Neural progenitor cell (in vitro differentiated cells): ENCODE results near the gene RAMP1. TPM values are rescaled to one million over a fixed set of nuclear protein-coding genes. Genes with fewer than 3 reads are reported as not detected.

Source experiments
- DNase-seq: peaks from one replicate; pipeline ENCODE4 v3.0.0-alpha.2; 2016; ENCODE audit warnings: low spot score
- H2AFZ ChIP-seq: fragments of 200-600 bp; sonication (generic); replicated peaks from 2 replicates; pipeline ENCODE4 v1.6.1; 2016; ENCODE audit warnings: antibody characterized with exemption
- H3F3A ChIP-seq: fragments of 200-600 bp; sonication (generic); 2 replicates; pipeline ENCODE4 v1.6.1; 2016; ENCODE audit warnings: antibody characterized with exemption, low read depth
- H3K27ac ChIP-seq: fragments of 200-600 bp; sonication (generic); 2 replicates; pipeline ENCODE4 v1.5.1; 2016; ENCODE audit warnings: mild to moderate bottlenecking
- H3K27me3 ChIP-seq: fragments of 200-600 bp; sonication (generic); 2 replicates; pipeline ENCODE4 v1.6.1; 2016; ENCODE audit warnings: mild to moderate bottlenecking, moderate library complexity
- H3K36me3 ChIP-seq: fragments of 200-600 bp; sonication (generic); 2 replicates; pipeline ENCODE4 v1.5.1; 2016
- H3K4me1 ChIP-seq: fragments of 200-600 bp; sonication (generic); 2 replicates; pipeline ENCODE4 v1.6.1; 2016; ENCODE audit warnings: mixed run types
- H3K4me2 ChIP-seq: fragments of 200-600 bp; sonication (generic); 2 replicates; pipeline ENCODE4 v1.6.1; 2016
- H3K4me3 ChIP-seq: fragments of 200-600 bp; sonication (generic); 2 replicates; pipeline ENCODE4 v1.5.1; 2016
- H3K79me2 ChIP-seq: fragments of 200-600 bp; sonication (generic); 2 replicates; pipeline ENCODE4 v1.6.1; 2016; ENCODE audit warnings: low read depth
- H3K9ac ChIP-seq: fragments of 200-600 bp; sonication (generic); 2 replicates; pipeline ENCODE4 v1.6.1; 2016
- H3K9me3 ChIP-seq: fragments of 200-600 bp; sonication (generic); 2 replicates; pipeline ENCODE4 v1.5.1; 2016; ENCODE audit warnings: low read depth
- H4K20me1 ChIP-seq: fragments of 200-600 bp; sonication (generic); 2 replicates; pipeline ENCODE4 v1.6.1; 2016; ENCODE audit warnings: low read depth
- H3K27ac Mint-ChIP-seq: 3 replicates; pipeline ENCODE4 v1.8.0; 2021; ENCODE audit warnings: mixed read lengths
- H3K27me3 Mint-ChIP-seq: 2 replicates; pipeline ENCODE4 v1.8.0; 2022; ENCODE audit warnings: low read depth, mild to moderate bottlenecking, inconsistent platforms, moderate library complexity, mixed read lengths; ENCODE audit not compliant: insufficient read depth
- H3K36me3 Mint-ChIP-seq: 3 replicates; pipeline ENCODE4 v1.8.0; 2021; ENCODE audit warnings: mixed read lengths
- H3K4me1 Mint-ChIP-seq: 3 replicates; pipeline ENCODE4 v1.8.0; 2021; ENCODE audit warnings: mixed read lengths
- H3K4me3 Mint-ChIP-seq: 3 replicates; pipeline ENCODE4 v1.8.0; 2021; ENCODE audit warnings: mild to moderate bottlenecking, moderate library complexity, mixed read lengths
- H3K9me3 Mint-ChIP-seq: 3 replicates; pipeline ENCODE4 v1.8.0; 2020; ENCODE audit warnings: mixed read lengths
- EZH2 ChIP-seq: fragments of 200-600 bp; sonication (generic); IDR thresholded peaks from 2 replicates; pipeline ENCODE4 v1.6.1; 2017; ENCODE audit warnings: antibody characterized with exemption, mild to moderate bottlenecking, moderate library complexity
- EZH2phosphoT487 ChIP-seq: fragments of 200-600 bp; sonication (generic); IDR thresholded peaks from 2 replicates; pipeline ENCODE4 v1.6.1; 2017; ENCODE audit warnings: antibody characterized with exemption
- total RNA-seq: library from RNA; depleted of rRNA; stranded (reverse); fragments of >200 nt; gene quantifications from 2 replicates; pipeline ENCODE4 v1.2.3, GENCODE V29; 2015; ENCODE audit warnings: low replicate concordance
- TF ChIP-seq, protein P1 (sequence below): fragments of 200-600 bp; sonication (generic); IDR thresholded peaks from 2 replicates; pipeline ENCODE4 v1.5.1; 2017; ENCODE audit warnings: antibody characterized with exemption, mild to moderate bottlenecking

The RAMP1 gene
- total RNA-seq, 1 donor from 2014 or later: not detected

- H3K9me3 Mint-ChIP-seq: no peaks in the 10 kb centered on the region
Measured at GRCh38 chr2:237919593-237919992, 60.2 kb downstream of the RAMP1 start.

DNA sequence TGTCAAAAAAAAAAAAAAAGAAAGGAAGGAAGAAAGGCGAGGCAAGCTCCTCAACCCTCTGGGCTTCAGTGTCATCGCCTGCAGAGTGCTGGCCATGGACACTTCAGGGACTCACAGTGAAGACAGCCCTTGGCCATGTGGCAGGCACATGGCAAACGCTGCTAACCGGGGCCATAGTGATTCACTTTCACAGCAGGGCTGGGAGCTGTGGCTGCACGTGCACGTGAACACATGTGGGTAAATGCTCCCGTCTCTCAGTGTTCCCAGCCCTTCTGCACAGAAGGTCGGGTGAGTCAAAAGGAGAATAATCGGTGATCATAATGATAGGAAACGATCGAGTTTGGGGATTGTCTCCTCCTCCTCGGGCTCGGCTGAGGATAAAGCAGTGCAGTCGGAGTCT, 61.2 kb downstream of the RAMP1 start:
- DNase-seq: no peak
- Histone ChIP-seq H3K4me1 (no peaks in the 10 kb centered on the region), H4K20me1 (no peaks in the 10 kb centered on the region), H3K4me2 (no peak overlapping the region), H3F3A (no peaks in the 10 kb centered on the region), H3K27me3 (peaks cover 10% of the 10 kb centered on the region), H3K36me3 (no peaks in the 10 kb centered on the region), H3K9me3 (no peaks in the 10 kb centered on the region), H2AFZ (no peak overlapping the region), H3K27ac (no peak overlapping the region), H3K79me2 (no peaks in the 10 kb centered on the region), H3K4me3 (no peak overlapping the region), H3K9ac (no peak overlapping the region)
- Mint-ChIP-seq H3K36me3 (no peaks in the 10 kb centered on the region), H3K27ac (no peak overlapping the region), H3K4me1 (peaks cover 11% of the 10 kb centered on the region), H3K4me3 (no peak overlapping the region), H3K27me3 (peaks cover 7% of the 10 kb centered on the region), H3K9me3 (no peaks in the 10 kb centered on the region)
- no peak for TF ChIP-seq EZH2phosphoT487
- TF ChIP-seq, protein P1, sequence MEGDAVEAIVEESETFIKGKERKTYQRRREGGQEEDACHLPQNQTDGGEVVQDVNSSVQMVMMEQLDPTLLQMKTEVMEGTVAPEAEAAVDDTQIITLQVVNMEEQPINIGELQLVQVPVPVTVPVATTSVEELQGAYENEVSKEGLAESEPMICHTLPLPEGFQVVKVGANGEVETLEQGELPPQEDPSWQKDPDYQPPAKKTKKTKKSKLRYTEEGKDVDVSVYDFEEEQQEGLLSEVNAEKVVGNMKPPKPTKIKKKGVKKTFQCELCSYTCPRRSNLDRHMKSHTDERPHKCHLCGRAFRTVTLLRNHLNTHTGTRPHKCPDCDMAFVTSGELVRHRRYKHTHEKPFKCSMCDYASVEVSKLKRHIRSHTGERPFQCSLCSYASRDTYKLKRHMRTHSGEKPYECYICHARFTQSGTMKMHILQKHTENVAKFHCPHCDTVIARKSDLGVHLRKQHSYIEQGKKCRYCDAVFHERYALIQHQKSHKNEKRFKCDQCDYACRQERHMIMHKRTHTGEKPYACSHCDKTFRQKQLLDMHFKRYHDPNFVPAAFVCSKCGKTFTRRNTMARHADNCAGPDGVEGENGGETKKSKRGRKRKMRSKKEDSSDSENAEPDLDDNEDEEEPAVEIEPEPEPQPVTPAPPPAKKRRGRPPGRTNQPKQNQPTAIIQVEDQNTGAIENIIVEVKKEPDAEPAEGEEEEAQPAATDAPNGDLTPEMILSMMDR: no peak
- no peak for TF ChIP-seq EZH2

More at GRCh38 chr2:237919593-237919992, 60.2 kb downstream of the RAMP1 start:
- H3K4me2 ChIP-seq: no peak overlapping the region
- peaks cover 10% of the 10 kb centered on the region for H3K27me3 ChIP-seq
- H3F3A ChIP-seq: no peaks in the 10 kb centered on the region
- peaks cover 11% of the 10 kb centered on the region for H3K4me1 Mint-ChIP-seq
- no peak overlapping the region for H3K4me3 ChIP-seq
- H4K20me1 ChIP-seq: no peaks in the 10 kb centered on the region
- no peak overlapping the region for H2AFZ ChIP-seq
- H3K9ac ChIP-seq: no peak overlapping the region
- no peaks in the 10 kb centered on the region for H3K4me1 ChIP-seq
- TF ChIP-seq, protein P1: no peak
- TF ChIP-seq EZH2phosphoT487: no peak
- TF ChIP-seq EZH2: no peak
- H3K79me2 ChIP-seq: no peaks in the 10 kb centered on the region
- no peak for DNase-seq
- H3K27me3 Mint-ChIP-seq: peaks cover 7% of the 10 kb centered on the region
- no peaks in the 10 kb centered on the region for H3K9me3 ChIP-seq
- H3K4me3 Mint-ChIP-seq: no peak overlapping the region
- H3K36me3 ChIP-seq: no peaks in the 10 kb centered on the region
- no peak overlapping the region for H3K27ac ChIP-seq
- no peaks in the 10 kb centered on the region for H3K36me3 Mint-ChIP-seq
- H3K27ac Mint-ChIP-seq: no peak overlapping the region

GRCh38 chr2:237921967-237922492, 62.6 kb downstream of the RAMP1 start:
- TF ChIP-seq, protein P1: no peak
- Mint-ChIP-seq H3K9me3 (no peaks in the 10 kb centered on the region), H3K36me3 (no peaks in the 10 kb centered on the region), H3K27me3 (peaks cover 2% of the 10 kb centered on the region), H3K27ac (no peak overlapping the region), H3K4me1 (peaks cover 9% of the 10 kb centered on the region), H3K4me3 (no peak overlapping the region)
- Histone ChIP-seq H3K27me3 (peaks cover 10% of the 10 kb centered on the region), H3K79me2 (no peaks in the 10 kb centered on the region), H4K20me1 (no peaks in the 10 kb centered on the region), H3K9me3 (no peaks in the 10 kb centered on the region), H3K4me2 (no peak overlapping the region), H3K27ac (no peak overlapping the region), H3F3A (no peaks in the 10 kb centered on the region), H3K36me3 (no peaks in the 10 kb centered on the region), H3K4me1 (no peaks in the 10 kb centered on the region), H2AFZ (no peak overlapping the region), H3K4me3 (no peak overlapping the region), H3K9ac (no peak overlapping the region)
- no peak for DNase-seq
